ENCODE data around the gene CDKL2.
A peak's percentile ranks its signal among the peaks of the same experiment; 100 is the strongest.

CDKL2 gene

GRCh38 chr4:75598390-75598789 lies 31.9 kb downstream of the CDKL2 start:
- H4K8ac ChIP-seq (ENCODE audit: low read depth, low read length), result no peak overlapping the region
- H3K4ac ChIP-seq (ENCODE audit: low read depth, low read length), result no peak overlapping the region
- no peak overlapping the region for H3K23ac ChIP-seq (ENCODE audit: low read length)
- no peak overlapping the region for H4K5ac ChIP-seq (ENCODE audit: low read length)
- no peaks in the 10 kb centered on the region for H3K36me3 ChIP-seq (ENCODE audit: control insufficient read depth, insufficient read depth, low read length)
- no peaks in the 10 kb centered on the region for H3K79me1 ChIP-seq (ENCODE audit: low read length)
- H3K4me2 ChIP-seq (ENCODE audit: low read length), result no peak overlapping the region
- DNase-seq, result peak; percentile 30
- no peaks in the 10 kb centered on the region for H3K27me3 ChIP-seq (ENCODE audit: insufficient read depth, low read length, poor library complexity)
- no peak overlapping the region for H2BK5ac ChIP-seq (ENCODE audit: low read length)
- H3K56ac ChIP-seq (ENCODE audit: low read length), result no peak overlapping the region
- H2BK120ac ChIP-seq (ENCODE audit: low read depth, low read length), result no peak overlapping the region
- H3K79me2 ChIP-seq (ENCODE audit: control insufficient read depth, insufficient read depth, low read length), result no peaks in the 10 kb centered on the region
- H3K27ac ChIP-seq (ENCODE audit: low read depth, low read length), result no peak overlapping the region
- H3K9ac ChIP-seq (ENCODE audit: low read length), result no peak overlapping the region
- no CpG with 5 or more reads among the region's 3 CpGs for WGBS (ENCODE audit: extremely low coverage, insufficient coverage, low lambda C conversion rate)
- H2AK5ac ChIP-seq (ENCODE audit: low read length), result no peak overlapping the region
- no peak overlapping the region for H3K4me3 ChIP-seq (ENCODE audit: low read length)
- no peak overlapping the region for H3K18ac ChIP-seq (ENCODE audit: low read length)
- no peak overlapping the region for H2BK15ac ChIP-seq (replicated peaks; ENCODE audit: low read depth)
- no peaks in the 10 kb centered on the region for H3K4me1 ChIP-seq (ENCODE audit: control insufficient read depth, low read depth, low read length)

GRCh38 chr4:75596061-75596460 lies 34.3 kb downstream of the CDKL2 start:
- WGBS (ENCODE audit: extremely low coverage, insufficient coverage, low lambda C conversion rate), result no CpG with 5 or more reads among the region's 3 CpGs
- no peak overlapping the region for H3K27ac ChIP-seq (ENCODE audit: low read depth, low read length)

DNA sequence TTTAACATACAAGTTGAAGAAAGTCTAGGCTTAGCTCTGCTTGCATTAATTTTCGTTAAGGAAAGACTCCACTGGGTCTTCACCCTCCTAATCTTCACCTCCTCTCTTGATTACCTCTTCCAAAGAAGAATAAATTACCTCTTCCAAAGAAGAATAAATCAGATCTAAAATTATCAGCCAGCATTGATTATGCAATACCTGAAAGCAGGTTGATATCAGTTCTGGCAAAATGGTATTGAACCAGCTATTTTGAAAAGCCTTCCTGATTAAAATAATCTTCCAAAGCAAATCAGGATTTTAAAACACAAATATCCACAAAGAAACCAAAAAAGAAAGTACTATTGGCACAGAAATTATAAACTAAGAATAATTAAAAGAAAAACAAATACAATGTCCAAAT lies 36.9 kb downstream of the CDKL2 start:
- Histone ChIP-seq H3K18ac (ENCODE audit: low read length) (no peak overlapping the region), H3K4me2 (ENCODE audit: low read length) (no peak overlapping the region), H3K27me3 (ENCODE audit: insufficient read depth, low read length, poor library complexity) (no peaks in the 10 kb centered on the region), H4K8ac (ENCODE audit: low read depth, low read length) (no peak overlapping the region), H3K36me3 (ENCODE audit: control insufficient read depth, insufficient read depth, low read length) (no peaks in the 10 kb centered on the region), H3K9ac (ENCODE audit: low read length) (no peak overlapping the region), H2BK5ac (ENCODE audit: low read length) (no peak overlapping the region), H3K79me1 (ENCODE audit: low read length) (no peaks in the 10 kb centered on the region), H3K56ac (ENCODE audit: low read length) (no peak overlapping the region), H4K5ac (ENCODE audit: low read length) (no peak overlapping the region), H3K23ac (ENCODE audit: low read length) (no peak overlapping the region), H2AK5ac (ENCODE audit: low read length) (no peak overlapping the region), H2BK120ac (ENCODE audit: low read depth, low read length) (no peak overlapping the region), H3K79me2 (ENCODE audit: control insufficient read depth, insufficient read depth, low read length) (no peaks in the 10 kb centered on the region), H3K4ac (ENCODE audit: low read depth, low read length) (no peak overlapping the region), H3K4me3 (ENCODE audit: low read length) (no peak overlapping the region), H3K4me1 (ENCODE audit: control insufficient read depth, low read depth, low read length) (no peaks in the 10 kb centered on the region), H2BK15ac (replicated peaks; ENCODE audit: low read depth) (no peak overlapping the region), H3K27ac (ENCODE audit: low read depth, low read length) (no peak overlapping the region)
- no peak for DNase-seq
- no CpG with 5 or more reads among the region's 1 CpG for WGBS (ENCODE audit: extremely low coverage, insufficient coverage, low lambda C conversion rate)

More at GRCh38 chr4:75596061-75596460, 34.3 kb downstream of the CDKL2 start:
- no peaks in the 10 kb centered on the region for H3K79me1 ChIP-seq (ENCODE audit: low read length)
- no peaks in the 10 kb centered on the region for H3K4me1 ChIP-seq (ENCODE audit: control insufficient read depth, low read depth, low read length)
- no peak for DNase-seq
- H2BK15ac ChIP-seq (replicated peaks; ENCODE audit: low read depth), result no peak overlapping the region
- H2BK5ac ChIP-seq (ENCODE audit: low read length), result no peak overlapping the region
- H3K79me2 ChIP-seq (ENCODE audit: control insufficient read depth, insufficient read depth, low read length), result no peaks in the 10 kb centered on the region
- H3K23ac ChIP-seq (ENCODE audit: low read length), result no peak overlapping the region
- no peak overlapping the region for H3K4me2 ChIP-seq (ENCODE audit: low read length)
- no peak overlapping the region for H4K5ac ChIP-seq (ENCODE audit: low read length)
- H3K56ac ChIP-seq (ENCODE audit: low read length), result no peak overlapping the region
- no peak overlapping the region for H3K18ac ChIP-seq (ENCODE audit: low read length)
- H3K27me3 ChIP-seq (ENCODE audit: insufficient read depth, low read length, poor library complexity), result no peaks in the 10 kb centered on the region
- no peaks in the 10 kb centered on the region for H3K36me3 ChIP-seq (ENCODE audit: control insufficient read depth, insufficient read depth, low read length)
- no peak overlapping the region for H3K9ac ChIP-seq (ENCODE audit: low read length)
- no peak overlapping the region for H3K4me3 ChIP-seq (ENCODE audit: low read length)
- no peak overlapping the region for H2AK5ac ChIP-seq (ENCODE audit: low read length)
- H3K4ac ChIP-seq (ENCODE audit: low read depth, low read length), result no peak overlapping the region
- H4K8ac ChIP-seq (ENCODE audit: low read depth, low read length), result no peak overlapping the region
- no peak overlapping the region for H2BK120ac ChIP-seq (ENCODE audit: low read depth, low read length)

DNA sequence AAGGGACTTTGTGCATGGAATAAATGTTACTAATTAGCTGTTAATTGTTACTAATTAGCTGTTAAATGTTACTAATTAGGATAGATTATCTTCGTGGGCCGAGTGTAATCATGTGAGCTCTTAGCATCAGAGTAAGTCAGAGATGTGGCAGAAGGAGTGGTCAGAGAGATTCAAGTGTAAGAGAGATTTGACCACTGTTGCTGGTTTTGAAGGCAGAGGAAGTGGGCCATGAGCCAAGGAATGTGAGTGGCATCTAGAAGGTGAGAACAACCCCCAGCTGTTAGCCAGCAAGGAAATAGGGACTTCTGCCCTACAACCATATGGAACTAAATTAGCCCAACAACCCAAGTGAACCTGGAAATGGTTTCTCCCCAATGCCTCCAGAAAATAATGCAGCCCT lies 46.3 kb downstream of the CDKL2 start:
- no peak overlapping the region for H3K4me3 ChIP-seq (ENCODE audit: low read length)
- no peaks in the 10 kb centered on the region for H3K79me2 ChIP-seq (ENCODE audit: control insufficient read depth, insufficient read depth, low read length)
- H2AK5ac ChIP-seq (ENCODE audit: low read length), result no peak overlapping the region
- WGBS (ENCODE audit: extremely low coverage, insufficient coverage, low lambda C conversion rate), result no CpG with 5 or more reads among the region's 2 CpGs
- H3K4me2 ChIP-seq (ENCODE audit: low read length), result no peak overlapping the region
- H3K23ac ChIP-seq (ENCODE audit: low read length), result no peak overlapping the region
- no peak overlapping the region for H3K56ac ChIP-seq (ENCODE audit: low read length)
- H4K8ac ChIP-seq (ENCODE audit: low read depth, low read length), result no peak overlapping the region
- no peak overlapping the region for H3K18ac ChIP-seq (ENCODE audit: low read length)
- H3K27me3 ChIP-seq (ENCODE audit: insufficient read depth, low read length, poor library complexity), result no peaks in the 10 kb centered on the region
- no peak overlapping the region for H2BK5ac ChIP-seq (ENCODE audit: low read length)
- H2BK15ac ChIP-seq (replicated peaks; ENCODE audit: low read depth), result no peak overlapping the region
- H3K36me3 ChIP-seq (ENCODE audit: control insufficient read depth, insufficient read depth, low read length), result no peaks in the 10 kb centered on the region
- no peak for DNase-seq
- no peak overlapping the region for H2BK120ac ChIP-seq (ENCODE audit: low read depth, low read length)
- no peak overlapping the region for H3K9ac ChIP-seq (ENCODE audit: low read length)
- H3K27ac ChIP-seq (ENCODE audit: low read depth, low read length), result no peak overlapping the region
- H4K5ac ChIP-seq (ENCODE audit: low read length), result no peak overlapping the region
- no peaks in the 10 kb centered on the region for H3K79me1 ChIP-seq (ENCODE audit: low read length)
- no peak overlapping the region for H3K4ac ChIP-seq (ENCODE audit: low read depth, low read length)
- H3K4me1 ChIP-seq (ENCODE audit: control insufficient read depth, low read depth, low read length), result no peaks in the 10 kb centered on the region

DNA sequence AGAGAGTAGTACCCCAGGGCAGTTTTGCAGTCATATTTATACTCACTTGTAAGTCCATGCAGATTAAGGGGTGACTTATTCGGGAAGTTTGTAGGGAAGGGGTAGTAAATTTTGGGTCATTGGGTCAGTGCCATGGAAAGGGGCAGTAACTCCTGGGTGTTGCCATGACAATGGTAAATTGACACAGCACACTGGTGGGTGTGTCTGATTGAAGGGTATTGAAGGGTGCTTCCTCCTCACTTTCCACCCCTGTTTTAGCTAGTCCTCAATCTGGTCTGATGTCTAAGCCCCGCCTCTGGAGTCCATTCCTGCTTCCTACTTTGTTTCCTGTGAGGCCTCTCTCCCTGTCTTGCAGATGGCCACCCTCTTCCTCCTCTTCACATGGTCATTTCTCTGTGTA lies 62.6 kb downstream of the CDKL2 start:
- no CpG with 5 or more reads among the region's 2 CpGs for WGBS (ENCODE audit: extremely low coverage, insufficient coverage, low lambda C conversion rate)

GRCh38 chr4:75566911-75567310 lies 63.4 kb downstream of the CDKL2 start:
- no peak overlapping the region for H3K27ac ChIP-seq (ENCODE audit: low read depth, low read length)
- H3K4me1 ChIP-seq (ENCODE audit: control insufficient read depth, low read depth, low read length), result no peaks in the 10 kb centered on the region
- no CpG with 5 or more reads among the region's 1 CpG for WGBS (ENCODE audit: extremely low coverage, insufficient coverage, low lambda C conversion rate)
- no peak overlapping the region for H3K18ac ChIP-seq (ENCODE audit: low read length)
- no peaks in the 10 kb centered on the region for H3K27me3 ChIP-seq (ENCODE audit: insufficient read depth, low read length, poor library complexity)
- H2BK120ac ChIP-seq (ENCODE audit: low read depth, low read length), result no peak overlapping the region
- H3K79me1 ChIP-seq (ENCODE audit: low read length), result no peaks in the 10 kb centered on the region
- no peak overlapping the region for H2AK5ac ChIP-seq (ENCODE audit: low read length)
- no peak overlapping the region for H4K8ac ChIP-seq (ENCODE audit: low read depth, low read length)
- H3K4me2 ChIP-seq (ENCODE audit: low read length), result no peak overlapping the region
- no peak overlapping the region for H2BK5ac ChIP-seq (ENCODE audit: low read length)
- H3K4me3 ChIP-seq (ENCODE audit: low read length), result no peak overlapping the region
- H3K9ac ChIP-seq (ENCODE audit: low read length), result no peak overlapping the region
- H3K4ac ChIP-seq (ENCODE audit: low read depth, low read length), result no peak overlapping the region
- no peaks in the 10 kb centered on the region for H3K79me2 ChIP-seq (ENCODE audit: control insufficient read depth, insufficient read depth, low read length)
- no peak overlapping the region for H4K5ac ChIP-seq (ENCODE audit: low read length)
- no peak for DNase-seq
- H3K56ac ChIP-seq (ENCODE audit: low read length), result no peak overlapping the region
- no peak overlapping the region for H2BK15ac ChIP-seq (replicated peaks; ENCODE audit: low read depth)
- no peaks in the 10 kb centered on the region for H3K36me3 ChIP-seq (ENCODE audit: control insufficient read depth, insufficient read depth, low read length)
- H3K23ac ChIP-seq (ENCODE audit: low read length), result no peak overlapping the region

More for the DNA sequence above, 62.6 kb downstream of the CDKL2 start:
- H3K4me3 ChIP-seq (ENCODE audit: low read length), result no peak overlapping the region
- H3K23ac ChIP-seq (ENCODE audit: low read length), result no peak overlapping the region
- H3K79me2 ChIP-seq (ENCODE audit: control insufficient read depth, insufficient read depth, low read length), result no peaks in the 10 kb centered on the region
- H3K27me3 ChIP-seq (ENCODE audit: insufficient read depth, low read length, poor library complexity), result no peaks in the 10 kb centered on the region
- H3K4me1 ChIP-seq (ENCODE audit: control insufficient read depth, low read depth, low read length), result no peaks in the 10 kb centered on the region
- no peak overlapping the region for H3K18ac ChIP-seq (ENCODE audit: low read length)
- no peak overlapping the region for H2BK5ac ChIP-seq (ENCODE audit: low read length)
- no peak overlapping the region for H3K56ac ChIP-seq (ENCODE audit: low read length)
- H2AK5ac ChIP-seq (ENCODE audit: low read length), result no peak overlapping the region
- no peaks in the 10 kb centered on the region for H3K36me3 ChIP-seq (ENCODE audit: control insufficient read depth, insufficient read depth, low read length)
- no peak overlapping the region for H2BK15ac ChIP-seq (replicated peaks; ENCODE audit: low read depth)
- H4K5ac ChIP-seq (ENCODE audit: low read length), result no peak overlapping the region
- no peak overlapping the region for H3K9ac ChIP-seq (ENCODE audit: low read length)
- DNase-seq, result no peak
- no peak overlapping the region for H4K8ac ChIP-seq (ENCODE audit: low read depth, low read length)
- no peak overlapping the region for H2BK120ac ChIP-seq (ENCODE audit: low read depth, low read length)
- H3K4ac ChIP-seq (ENCODE audit: low read depth, low read length), result no peak overlapping the region
- H3K4me2 ChIP-seq (ENCODE audit: low read length), result no peak overlapping the region
- H3K79me1 ChIP-seq (ENCODE audit: low read length), result no peaks in the 10 kb centered on the region
- no peak overlapping the region for H3K27ac ChIP-seq (ENCODE audit: low read depth, low read length)
